Stimulated activated CD4-positive, alpha-beta T cell treated with anti-CD3 and anti-CD28 coated beads, Interleukin-12 subunit alpha, Interleukin-12 subunit beta, amount 100 ng/mL, for 48 hours (primary cell): ENCODE data around the gene PARD3.
"Not testable (repeated sequence)": the region's sequence is repeated elsewhere in the genome, so short reads cannot be mapped to it uniquely, and the experiment has no call there.

ENCODE experiments used
- DNase-seq, 3 donors: peaks; one replicate each; pipeline ENCODE4 v3.0.0-alpha.2; 2020; ENCODE audit warnings: low read depth in 2 of 3, low spot score in 1 of 3

Gene PARD3

GRCh38 chr10:34092891-34093290 lies 722.2 kb downstream of the PARD3 start:
- DNase-seq: no peak

- DNase-seq: no peak
Observed at GRCh38 chr10:34091635-34092195, 723.4 kb downstream of the PARD3 start.

- DNase-seq: no peak
Observed at GRCh38 chr10:34089253-34089652, 725.8 kb downstream of the PARD3 start.

GRCh38 chr10:34088208-34088794 lies 726.8 kb downstream of the PARD3 start:
- DNase-seq: no peak

- no peak for DNase-seq
Observed at GRCh38 chr10:34087095-34087418, 728.0 kb downstream of the PARD3 start.

- DNase-seq: no peak
Observed at GRCh38 chr10:34083567-34083966, 731.5 kb downstream of the PARD3 start.

- DNase-seq: no peak
Observed at GRCh38 chr10:34081948-34082347, 733.1 kb downstream of the PARD3 start.

GRCh38 chr10:34081347-34081743 lies 733.8 kb downstream of the PARD3 start:
- DNase-seq: no peak

GRCh38 chr10:34080485-34081346 lies 734.4 kb downstream of the PARD3 start:
- no peak for DNase-seq

GRCh38 chr10:34079702-34080484 lies 735.2 kb downstream of the PARD3 start:
- DNase-seq: no peak

GRCh38 chr10:34078745-34079470 lies 736.2 kb downstream of the PARD3 start:
- no peak for DNase-seq

GRCh38 chr10:34078017-34078744 lies 736.9 kb downstream of the PARD3 start:
- no peak for DNase-seq

GRCh38 chr10:34076443-34076842 lies 738.7 kb downstream of the PARD3 start:
- DNase-seq: no peak

GRCh38 chr10:34075254-34075926 lies 739.7 kb downstream of the PARD3 start:
- no peak for DNase-seq

GRCh38 chr10:34074051-34074450 lies 741.0 kb downstream of the PARD3 start:
- DNase-seq: no peak

- DNase-seq: not testable (repeated sequence)
Observed at GRCh38 chr10:34067741-34068140, 747.4 kb downstream of the PARD3 start.

- DNase-seq: no peak
Observed at GRCh38 chr10:34063592-34063991, 751.5 kb downstream of the PARD3 start.

- no peak for DNase-seq
Observed at GRCh38 chr10:34061841-34062240, 753.3 kb downstream of the PARD3 start.
